Naive thymus-derived CD4-positive, alpha-beta T cell (primary cell): ENCODE data around the gene AMBP. TPM values are rescaled to one million over a fixed set of nuclear protein-coding genes. Genes with fewer than 3 reads are reported as not detected.

Experiments used
- ATAC-seq: fragments of 150-1000 bp; cut with Tn5 transposase; 2 replicates; pipeline ENCODE4 v1.10.0; 2021; ENCODE audit warnings: mild to moderate bottlenecking, moderate library complexity
- CTCF ChIA-PET: fragments of 350-600 bp; sonication (Branson Sonifier 250); formaldehyde crosslinking; loops from one replicate; lab custom pipeline; 2021; ENCODE audit warnings: antibody characterized with exemption; lab: Charles Lee
- POLR2A ChIA-PET: fragments of 350-600 bp; sonication (Branson Sonifier 250); formaldehyde crosslinking; loops from one replicate; lab custom pipeline; 2021; ENCODE audit warnings: antibody characterized with exemption, inconsistent platforms; lab: Charles Lee
- DNase-seq, 9 donors: peaks; one replicate each; pipeline versions ENCODE4 v3.0.0 to v3.0.0-alpha.2; 2020 to 2022; ENCODE audit warnings: mixed read lengths in 1 of 9
- H3K27ac ChIP-seq: one replicate; pipeline ENCODE4 v1.7.0; 2013; ENCODE audit warnings: mild to moderate bottlenecking, low read depth, low read length, moderate library complexity
- H3K27me3 ChIP-seq, 2 donors: one replicate each; pipeline ENCODE4 v1.7.0; 2013; ENCODE audit warnings: low read length in 2 of 2, mild to moderate bottlenecking in 2 of 2, moderate library complexity in 2 of 2; ENCODE audit not compliant: control insufficient read depth in 2 of 2, insufficient read depth in 2 of 2
- H3K36me3 ChIP-seq, 3 experiments: 1 replicate in 2 of 3; 2 replicates in 1 of 3; pipeline ENCODE4 v1.7.0; 2013; ENCODE audit warnings: low read length in 3 of 3, mild to moderate bottlenecking in 3 of 3, moderate library complexity in 1 of 3; ENCODE audit not compliant: insufficient read depth in 3 of 3, control insufficient read depth in 2 of 3
- H3K4me1 ChIP-seq, 2 donors: one replicate each; pipeline ENCODE4 v1.7.0; 2013; ENCODE audit warnings: low read length in 2 of 2, mild to moderate bottlenecking in 2 of 2, moderate library complexity in 1 of 2; ENCODE audit not compliant: control insufficient read depth in 2 of 2, insufficient read depth in 2 of 2
- H3K4me3 ChIP-seq: 2 replicates; pipeline ENCODE4 v1.7.0; 2013; ENCODE audit warnings: mild to moderate bottlenecking, low read length
- H3K9me3 ChIP-seq, 3 experiments: 1 replicate in 2 of 3; 2 replicates in 1 of 3; pipeline ENCODE4 v1.7.0; 2013; ENCODE audit warnings: low read length in 3 of 3; ENCODE audit not compliant: control insufficient read depth in 2 of 3
- H3K27ac Mint-ChIP-seq, 9 donors: one replicate each; pipeline ENCODE4 v1.8.0; 2020 to 2022; ENCODE audit warnings: mixed read lengths in 9 of 9, mild to moderate bottlenecking in 8 of 9, moderate library complexity in 5 of 9, inconsistent platforms in 2 of 9
- H3K27me3 Mint-ChIP-seq, 5 donors: one replicate each; pipeline ENCODE4 v1.8.0; 2021 to 2022; ENCODE audit warnings: mixed read lengths in 5 of 5, mild to moderate bottlenecking in 1 of 5
- H3K36me3 Mint-ChIP-seq, 5 donors: one replicate each; pipeline ENCODE4 v1.8.0; 2020 to 2022; ENCODE audit warnings: mixed read lengths in 5 of 5, mild to moderate bottlenecking in 3 of 5, inconsistent platforms in 1 of 5
- H3K4me1 Mint-ChIP-seq, 7 donors: one replicate each; pipeline ENCODE4 v1.8.0; 2020 to 2022; ENCODE audit warnings: mixed read lengths in 7 of 7, mild to moderate bottlenecking in 3 of 7, inconsistent platforms in 1 of 7
- H3K4me3 Mint-ChIP-seq, 10 donors: one replicate each; pipeline ENCODE4 v1.8.0; 2020 to 2022; ENCODE audit warnings: mild to moderate bottlenecking in 10 of 10, mixed read lengths in 10 of 10, moderate library complexity in 6 of 10, inconsistent platforms in 2 of 10
- H3K9me3 Mint-ChIP-seq, 11 donors: one replicate each; pipeline ENCODE4 v1.8.0; 2020 to 2022; ENCODE audit warnings: mixed read lengths in 11 of 11, mild to moderate bottlenecking in 4 of 11, inconsistent platforms in 1 of 11, moderate library complexity in 1 of 11
- intact Hi-C, 2 donors: fragments of 100-400 bp; cut with micrococcal nuclease; formaldehyde crosslinking; loops; one replicate each; pipeline ENCODE4 v1.15.1; 2023
- polyA plus RNA-seq, 2 donors: library from polyadenylated mRNA; unstranded; fragments of 300-500 nt; fragmentation: Illumina TruSeq; gene quantifications; one replicate each; pipeline ENCODE4 v1.2.3, GENCODE V29; 2021
- total RNA-seq, 6 experiments: library from RNA in 5 of 6; stranded (reverse) in 5 of 6; gene quantifications; 1 replicate in 5 of 6; 2 replicates in 1 of 6; pipeline ENCODE4 v1.2.3 and lab custom pipeline; 2021 to 2026

Gene AMBP
- total and polyA plus RNA-seq, 7 experiments from 2014 or later = not detected

DNA sequence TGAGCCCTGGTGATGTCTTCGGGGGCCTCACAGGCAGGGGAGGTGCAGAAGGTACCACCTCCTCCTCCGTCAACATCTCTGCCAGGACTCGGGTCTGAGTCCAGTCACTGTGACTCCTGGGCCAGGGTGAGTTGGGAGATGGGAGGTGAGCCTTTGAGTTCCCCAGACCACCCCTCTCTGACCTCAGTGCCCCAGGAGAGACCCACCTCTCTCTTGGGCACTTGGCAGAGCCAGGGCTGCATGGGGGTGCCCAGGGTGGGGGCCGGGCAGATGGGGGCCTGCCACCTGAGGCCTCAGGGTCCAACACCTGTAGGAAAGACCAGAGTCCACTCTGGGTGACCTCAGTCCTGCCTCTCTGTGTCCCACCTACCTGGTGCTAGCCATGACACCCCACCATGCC, 14.2 kb upstream of the AMBP start:
- H3K9me3 Mint-ChIP-seq = peaks cover 0 to 3% (median 0%) of the 10 kb centered on the region in 11 donors
- peaks cover 13 to 50% (median 36%) of the 10 kb centered on the region in 5 donors for H3K27me3 Mint-ChIP-seq
- no peaks in the 10 kb centered on the region for H3K36me3 ChIP-seq
- H3K4me3 Mint-ChIP-seq = no peak overlapping the region
- no peaks in the 10 kb centered on the region for H3K9me3 ChIP-seq
- H3K27ac ChIP-seq = no peak overlapping the region
- H3K4me1 ChIP-seq = no peaks in the 10 kb centered on the region
- CTCF ChIA-PET = no interaction called here
- no peak overlapping the region for H3K4me3 ChIP-seq
- POLR2A ChIA-PET = no interaction called here
- intact Hi-C loops = no loop called here
- H3K36me3 Mint-ChIP-seq = no peaks in the 10 kb centered on the region
- DNase-seq (no peak), ATAC-seq (no peak)
- no peak overlapping the region for H3K27ac Mint-ChIP-seq
- peaks cover 0 to 6% of the 10 kb centered on the region in 2 donors for H3K27me3 ChIP-seq
- peaks cover 1 to 10% (median 8%) of the 10 kb centered on the region in 7 donors for H3K4me1 Mint-ChIP-seq

DNA sequence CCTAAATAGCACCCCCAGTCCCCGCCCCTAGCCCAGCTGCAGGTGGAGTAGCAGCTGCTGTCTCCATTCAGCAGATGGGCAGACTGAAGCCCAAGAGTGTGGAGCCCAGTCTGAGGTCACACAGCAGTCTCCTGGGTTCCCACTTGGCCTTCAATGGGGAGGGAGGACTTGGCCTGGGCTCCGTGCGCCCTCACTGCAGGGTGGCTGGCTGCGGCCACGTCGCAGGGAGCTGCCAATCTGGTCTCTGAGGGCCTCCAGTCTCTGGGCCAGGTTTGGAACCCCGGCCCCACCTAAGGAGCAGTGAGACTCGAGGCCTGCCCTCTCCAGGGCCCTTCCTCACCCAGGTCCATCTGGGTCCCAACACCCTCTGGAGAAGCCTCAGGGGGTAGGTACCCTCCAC, 13.6 kb upstream of the AMBP start:
- CTCF ChIA-PET = no interaction called here
- Histone ChIP-seq H3K4me3 (no peak overlapping the region), H3K27ac (no peak overlapping the region), H3K9me3 (no peaks in the 10 kb centered on the region), H3K36me3 (no peaks in the 10 kb centered on the region), H3K27me3 (peaks cover 0 to under 1% of the 10 kb centered on the region in 2 donors), H3K4me1 (no peaks in the 10 kb centered on the region)
- intact Hi-C loops = no loop called here
- no peak for DNase-seq
- Mint-ChIP-seq H3K36me3 (no peaks in the 10 kb centered on the region), H3K27ac (no peak overlapping the region), H3K9me3 (peaks cover 0 to 3% (median 0%) of the 10 kb centered on the region in 11 donors), H3K4me1 (peaks cover 1 to 6% (median 6%) of the 10 kb centered on the region in 7 donors), H3K4me3 (no peak overlapping the region), H3K27me3 (peaks cover 7 to 45% (median 30%) of the 10 kb centered on the region in 5 donors)
- ATAC-seq = no peak
- POLR2A ChIA-PET = no interaction called here

DNA sequence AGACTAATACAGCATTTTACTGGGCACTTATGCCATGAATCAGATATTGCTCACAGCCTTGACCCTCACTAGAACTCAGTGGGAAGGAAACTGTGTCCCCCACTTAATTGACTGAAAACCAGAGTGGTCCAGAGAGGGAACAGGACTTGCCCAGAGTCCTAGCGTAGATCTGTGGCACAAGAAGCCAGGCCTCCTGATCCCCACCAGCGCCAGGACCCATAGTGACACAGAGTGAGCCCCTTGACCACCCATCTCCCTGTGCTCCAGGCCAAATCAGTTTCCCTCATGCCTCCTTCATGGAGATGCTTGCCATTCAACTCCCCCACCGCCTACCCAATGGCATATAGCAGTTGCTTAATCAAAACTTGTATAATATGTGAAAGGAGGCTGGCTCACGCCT, 12.7 kb upstream of the AMBP start:
- ATAC-seq = no peak
- POLR2A ChIA-PET = no interaction called here
- Mint-ChIP-seq H3K36me3 (no peaks in the 10 kb centered on the region), H3K27me3 (peaks cover 0 to 36% (median 21%) of the 10 kb centered on the region in 5 donors), H3K9me3 (peaks cover 0 to 3% (median 0%) of the 10 kb centered on the region in 11 donors), H3K4me3 (no peak overlapping the region), H3K4me1 (no peaks in the 10 kb centered on the region), H3K27ac (no peak overlapping the region)
- Histone ChIP-seq H3K27ac (no peak overlapping the region), H3K4me1 (no peaks in the 10 kb centered on the region), H3K36me3 (no peaks in the 10 kb centered on the region), H3K4me3 (no peak overlapping the region), H3K9me3 (no peaks in the 10 kb centered on the region), H3K27me3 (no peaks in the 10 kb centered on the region)
- CTCF ChIA-PET = no interaction called here
- intact Hi-C loops = no loop called here
- DNase-seq = no peak

DNA sequence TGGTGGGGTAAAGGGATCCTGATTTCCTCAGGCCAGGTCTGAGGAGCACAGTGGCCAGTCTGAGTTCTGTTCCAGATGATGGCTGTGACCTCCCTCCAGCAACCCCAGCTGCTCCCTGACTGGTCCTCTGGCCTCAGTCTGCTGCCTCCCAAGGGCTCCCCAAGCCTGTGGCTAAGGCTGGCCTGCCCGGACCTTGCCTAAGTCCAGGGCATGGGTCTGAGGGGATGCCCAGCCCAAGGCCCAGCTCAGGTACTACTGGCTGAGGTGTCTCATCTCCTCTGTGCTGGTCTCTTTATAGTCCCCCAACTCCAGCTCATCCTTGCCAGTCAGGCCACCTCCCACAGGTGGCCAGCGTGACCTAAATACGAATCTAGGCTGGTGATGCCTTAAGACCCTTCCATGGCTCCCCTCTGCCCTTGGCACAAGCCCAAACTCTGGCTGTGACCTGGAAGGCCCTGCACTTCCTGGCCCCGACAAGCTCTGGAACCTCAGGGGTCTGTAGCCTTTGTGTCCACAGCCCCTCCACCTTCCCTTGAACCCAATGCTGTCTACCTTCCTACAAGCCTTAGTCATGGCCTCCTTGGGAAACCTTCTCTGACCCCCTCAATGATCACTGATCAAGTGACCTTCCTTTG, 11.2 kb upstream of the AMBP start:
- POLR2A ChIA-PET = no interaction called here
- DNase-seq = no peak
- peaks cover 0 to 3% (median 0%) of the 10 kb centered on the region in 11 donors for H3K9me3 Mint-ChIP-seq

DNA sequence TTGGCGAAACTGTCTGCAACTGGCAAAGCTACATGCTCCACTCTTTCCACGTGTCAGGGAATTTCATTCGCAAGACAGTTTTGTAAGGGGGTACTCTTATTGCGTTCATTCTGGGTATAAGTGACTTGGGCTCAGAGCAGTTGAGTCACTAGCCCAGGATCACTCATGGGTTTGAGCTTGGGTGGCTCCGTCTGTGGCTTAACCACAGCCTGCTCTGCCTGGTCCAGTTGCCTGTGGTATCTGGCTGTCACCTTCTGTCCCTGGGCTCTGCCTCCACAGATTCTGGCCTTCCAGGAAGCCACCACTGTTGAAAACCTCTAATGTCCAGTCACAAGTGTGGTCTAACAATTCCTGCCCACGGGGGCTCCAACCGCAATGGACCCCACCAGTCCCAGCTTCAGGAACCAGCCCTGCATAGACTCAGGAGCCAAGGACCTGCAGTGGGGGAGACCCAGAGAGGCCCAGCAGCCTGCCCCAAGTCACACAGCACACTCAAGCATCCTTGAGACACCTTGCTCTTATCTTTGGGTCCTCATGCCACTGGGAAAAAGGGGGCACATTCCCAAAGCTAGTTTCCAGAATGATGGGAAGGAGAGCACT, 10.6 kb upstream of the AMBP start:
- H3K27ac ChIP-seq = no peak overlapping the region
- H3K9me3 ChIP-seq = no peaks in the 10 kb centered on the region
- Mint-ChIP-seq H3K9me3 (peaks cover 0 to 3% (median 0%) of the 10 kb centered on the region in 11 donors), H3K4me1 (no peaks in the 10 kb centered on the region), H3K27me3 (peaks cover 0 to 18% (median 7%) of the 10 kb centered on the region in 5 donors), H3K36me3 (no peaks in the 10 kb centered on the region), H3K27ac (no peak overlapping the region), H3K4me3 (no peak overlapping the region)
- no peaks in the 10 kb centered on the region for H3K36me3 ChIP-seq
- no peaks in the 10 kb centered on the region for H3K27me3 ChIP-seq
- H3K4me3 ChIP-seq = no peak overlapping the region
- POLR2A ChIA-PET = no interaction called here
- no peak for ATAC-seq
- DNase-seq = no peak
- no peaks in the 10 kb centered on the region for H3K4me1 ChIP-seq
- CTCF ChIA-PET = no interaction called here
- intact Hi-C loops = no loop called here

More for the DNA sequence above, 11.2 kb upstream of the AMBP start:
- ATAC-seq = no peak
- Mint-ChIP-seq H3K27ac (no peak overlapping the region), H3K4me1 (no peaks in the 10 kb centered on the region), H3K4me3 (no peak overlapping the region), H3K36me3 (no peaks in the 10 kb centered on the region), H3K27me3 (peaks cover 0 to 21% (median 7%) of the 10 kb centered on the region in 5 donors)
- CTCF ChIA-PET = no interaction called here
- H3K27ac ChIP-seq = no peak overlapping the region
- intact Hi-C loops = no loop called here
- no peak overlapping the region for H3K4me3 ChIP-seq
- H3K9me3 ChIP-seq = no peaks in the 10 kb centered on the region
- no peaks in the 10 kb centered on the region for H3K36me3 ChIP-seq
- no peaks in the 10 kb centered on the region for H3K4me1 ChIP-seq
- no peaks in the 10 kb centered on the region for H3K27me3 ChIP-seq

DNA sequence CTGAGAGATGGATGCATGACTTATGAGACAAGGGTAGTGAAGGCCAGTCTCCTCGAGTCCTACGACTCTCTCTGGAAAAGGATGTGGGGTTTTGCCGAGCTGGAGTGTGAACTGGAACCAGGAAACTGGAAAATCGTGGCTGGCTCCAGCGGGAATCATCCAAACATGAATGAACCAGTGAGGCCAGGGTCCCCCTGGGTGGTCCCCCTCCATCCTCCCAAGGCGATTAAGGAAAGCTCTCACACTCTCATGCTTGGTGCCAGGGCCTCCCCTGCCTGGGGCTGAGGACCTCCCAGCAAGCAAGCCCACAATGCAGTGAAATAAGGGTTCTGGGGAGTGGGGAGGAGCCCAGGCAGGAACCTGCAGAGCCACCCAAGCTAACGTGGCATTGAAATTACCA, 9.6 kb upstream of the AMBP start:
- intact Hi-C loops = no loop called here
- DNase-seq (no peak), ATAC-seq (no peak)
- Histone ChIP-seq H3K27me3 (no peaks in the 10 kb centered on the region), H3K4me1 (no peaks in the 10 kb centered on the region), H3K36me3 (no peaks in the 10 kb centered on the region), H3K9me3 (no peaks in the 10 kb centered on the region), H3K27ac (no peak overlapping the region), H3K4me3 (no peak overlapping the region)
- Mint-ChIP-seq H3K36me3 (no peaks in the 10 kb centered on the region), H3K4me3 (no peak overlapping the region), H3K27me3 (peaks cover 0 to 13% (median 7%) of the 10 kb centered on the region in 5 donors), H3K27ac (no peak overlapping the region), H3K4me1 (no peaks in the 10 kb centered on the region), H3K9me3 (peaks cover 0 to 3% (median 0%) of the 10 kb centered on the region in 11 donors)
- ChIA-PET CTCF (interaction anchor here (0.6 kb wide), 1 partner anchor 317 kb away, joined by 3 read pairs; no protein-coding TSS in a partner anchor), POLR2A (no interaction called here)

DNA sequence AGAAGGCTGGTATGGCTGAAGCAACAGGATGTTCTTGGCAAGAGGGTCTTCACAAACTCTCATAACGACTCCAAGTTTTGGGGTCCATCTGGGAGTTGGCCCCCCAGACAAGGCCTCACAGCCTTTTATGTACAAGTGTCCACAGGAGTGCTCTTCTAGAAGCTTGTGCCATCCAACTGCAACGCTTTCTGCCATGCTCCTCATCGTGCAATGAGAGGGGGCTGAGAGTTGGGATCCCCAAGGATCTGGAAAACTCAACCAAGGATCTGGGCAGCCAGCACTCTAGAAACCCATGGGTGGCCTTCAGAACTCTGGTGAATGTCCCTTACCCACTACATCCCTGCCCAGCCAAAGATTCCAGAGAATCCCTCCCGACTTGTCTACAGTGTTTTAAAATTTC, 8.5 kb upstream of the AMBP start:
- Histone ChIP-seq H3K27ac (no peak overlapping the region), H3K36me3 (no peaks in the 10 kb centered on the region), H3K4me3 (no peak overlapping the region), H3K27me3 (no peaks in the 10 kb centered on the region), H3K4me1 (no peaks in the 10 kb centered on the region), H3K9me3 (no peaks in the 10 kb centered on the region)
- ChIA-PET POLR2A (no interaction called here), CTCF (no interaction called here)
- Mint-ChIP-seq H3K4me1 (peaks cover 0 to 2% (median 0%) of the 10 kb centered on the region in 7 donors), H3K9me3 (peaks cover 0 to 3% (median 0%) of the 10 kb centered on the region in 11 donors), H3K27ac (no peak overlapping the region), H3K4me3 (no peak overlapping the region), H3K27me3 (peaks cover 0 to 13% (median 7%) of the 10 kb centered on the region in 5 donors), H3K36me3 (no peaks in the 10 kb centered on the region)
- intact Hi-C loops = no loop called here
- no peak for ATAC-seq
- DNase-seq = no peak
